Germinal center (tissue), 1 donor: ENCODE data around the gene TTYH2.

Source experiments
- DNase-seq: peaks from one replicate; pipeline ENCODE4 v3.0.0; 2012; ENCODE audit warnings: mixed read lengths, low spot score

TTYH2 gene

GRCh38 chr17:74295625-74296547 lies 82.5 kb downstream of the TTYH2 start:
- DNase-seq: no peak

DNA sequence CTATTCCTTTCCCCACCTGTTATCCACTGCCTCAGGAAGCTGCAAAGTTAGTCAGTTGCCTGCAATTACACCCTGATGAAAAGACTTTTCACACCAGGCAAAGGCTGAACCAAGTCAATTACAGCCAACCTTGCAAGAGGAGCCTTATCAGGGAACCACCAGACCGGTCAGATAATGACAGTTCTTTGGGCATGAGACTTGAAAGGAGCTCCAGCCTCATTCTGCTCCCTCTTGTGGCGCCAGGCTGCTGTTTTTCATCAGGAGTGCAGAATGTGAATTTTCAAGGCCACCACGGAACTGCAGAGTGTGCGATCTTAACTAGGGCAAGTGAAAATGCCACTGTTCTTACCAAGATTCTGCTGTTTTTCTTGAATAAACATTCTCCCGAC lies 83.2 kb downstream of the TTYH2 start:
- no peak for DNase-seq

DNA sequence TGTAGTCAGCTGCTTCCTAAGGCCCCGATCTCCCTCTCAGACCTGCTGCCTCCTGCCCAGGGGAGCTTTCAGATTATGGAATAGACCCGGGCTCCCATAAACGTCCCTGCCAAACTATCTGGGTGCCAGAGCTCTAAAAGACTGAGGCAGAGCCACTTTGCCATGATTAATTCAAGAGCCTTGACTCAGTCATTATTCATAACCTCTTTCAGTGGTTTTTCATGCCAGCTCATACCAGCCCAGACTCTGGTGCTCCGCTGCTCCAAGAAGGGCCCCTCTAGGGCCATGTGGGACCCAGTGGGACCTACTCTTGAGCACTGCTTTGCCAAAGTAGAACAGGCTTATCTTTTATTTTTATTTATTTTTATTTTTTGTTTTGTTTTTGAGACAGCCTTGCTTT lies 84.6 kb downstream of the TTYH2 start:
- DNase-seq: no peak

DNA sequence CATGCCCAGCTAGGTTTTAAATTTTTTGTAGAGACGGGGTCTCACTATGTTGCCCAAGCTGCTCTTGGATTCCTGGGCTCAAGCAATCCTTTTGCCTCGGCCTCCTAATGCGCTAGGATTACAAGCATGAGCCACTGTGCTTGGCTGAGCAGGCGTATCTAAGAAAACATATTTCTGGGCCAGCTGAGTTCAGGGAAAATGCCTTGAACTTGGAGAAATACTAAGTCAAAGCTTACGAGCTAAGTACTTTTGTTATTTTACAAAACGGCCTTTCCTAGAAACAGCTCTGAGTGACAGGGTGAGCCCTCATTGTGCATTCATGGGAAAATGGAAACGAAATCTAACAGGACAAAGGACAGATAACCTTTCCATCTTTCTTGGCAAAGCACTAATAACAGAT lies 85.4 kb downstream of the TTYH2 start:
- no peak for DNase-seq

DNA sequence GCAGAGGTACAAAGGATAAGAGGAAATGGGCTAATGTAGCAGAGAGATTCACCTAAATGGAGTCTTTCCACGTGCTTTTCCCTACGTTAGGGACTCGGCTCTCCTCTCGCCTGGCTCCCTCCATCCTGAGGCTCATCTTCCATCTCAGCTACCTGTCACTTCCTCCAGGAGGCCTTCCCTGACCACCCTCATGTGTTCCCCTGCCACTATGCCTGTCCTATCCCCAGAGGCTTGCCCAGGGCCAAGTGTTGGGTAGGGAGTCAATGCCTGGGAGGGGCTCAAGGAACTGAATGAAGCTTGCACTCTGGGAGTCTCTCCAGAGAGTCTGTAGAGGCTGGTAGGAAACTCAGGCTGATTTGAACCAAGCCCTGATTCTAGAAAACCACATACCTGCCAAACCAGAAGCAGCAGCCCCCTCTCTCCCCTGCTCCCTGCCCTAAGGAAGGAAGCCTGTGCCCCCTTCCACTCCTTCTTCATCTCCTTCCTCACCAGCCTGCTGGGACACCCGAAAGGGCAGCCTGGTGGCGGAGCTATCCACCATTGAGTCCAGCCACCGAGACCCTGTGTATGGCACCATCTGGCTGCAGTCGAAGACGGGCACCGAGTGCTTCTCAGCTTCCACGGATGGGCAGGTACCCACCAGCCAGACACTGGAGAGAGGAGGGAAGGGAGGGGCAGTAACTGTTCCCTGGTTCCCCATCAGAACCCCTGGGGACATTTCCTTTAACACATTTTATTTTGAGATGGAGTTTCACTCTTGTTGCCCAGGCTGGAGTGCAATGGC lies 86.0 kb downstream of the TTYH2 start:
- DNase-seq: no peak

GRCh38 chr17:74303305-74303704 lies 89.9 kb downstream of the TTYH2 start:
- DNase-seq: no peak

- DNase-seq: no peak
Observed at GRCh38 chr17:74304184-74304583, 90.8 kb downstream of the TTYH2 start.

DNA sequence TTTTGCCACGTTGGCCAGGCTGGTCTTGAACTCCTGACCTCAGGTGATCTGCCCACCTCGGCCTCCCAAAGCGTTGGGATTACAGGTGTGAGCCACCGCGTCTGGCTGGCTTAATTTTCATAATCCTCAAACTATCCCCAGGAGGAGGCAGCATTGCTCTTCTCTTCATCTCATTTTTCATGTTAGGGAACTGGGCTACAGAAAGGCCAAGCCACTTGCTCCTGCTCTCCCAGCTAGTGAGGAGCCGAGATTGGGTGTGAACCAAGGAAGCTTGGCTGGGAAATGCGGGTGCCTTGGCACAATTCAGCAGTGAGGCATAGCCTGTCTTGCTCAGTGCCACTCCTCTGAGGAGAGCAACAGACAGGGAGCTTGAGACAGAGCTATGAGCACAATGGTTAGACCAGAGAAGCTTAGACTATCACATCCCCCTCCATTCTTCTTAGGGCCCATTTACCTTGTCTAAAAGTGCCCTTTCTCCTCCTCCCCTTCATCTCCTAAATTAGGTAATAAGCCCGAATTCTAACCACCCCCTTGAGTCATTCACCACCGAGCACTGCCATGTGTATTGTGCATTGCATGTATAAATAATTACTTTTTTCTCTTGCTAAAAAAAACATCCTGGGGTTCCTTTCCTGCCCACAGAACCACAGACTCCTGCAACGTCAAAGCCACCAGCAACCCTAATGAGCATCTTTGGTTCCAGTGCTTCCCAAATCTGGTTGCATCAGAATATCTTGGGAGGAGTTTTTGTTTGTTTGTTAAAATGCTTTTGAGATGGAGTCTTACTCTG lies 92.7 kb downstream of the TTYH2 start:
- no peak for DNase-seq

- no peak for DNase-seq
Observed at GRCh38 chr17:74307984-74308773, 94.8 kb downstream of the TTYH2 start.

GRCh38 chr17:74309902-74310301 lies 96.5 kb downstream of the TTYH2 start:
- DNase-seq: no peak
